ENCODE measurements around the gene PTPRT. TPM values are rescaled to one million over a fixed set of nuclear protein-coding genes. Genes with fewer than 3 reads are reported as not detected.

Gene PTPRT
- total and polyA plus RNA-seq, 12 donors: 0.04 to 0.53 (median 0.22) TPM; not detected in 1

GRCh38 chr20:43171930-43172329, 17.8 kb downstream of the PTPRT start:
- no peak for ATAC-seq
- H3K4me3 ChIP-seq: no peak overlapping the region
- H3K27ac ChIP-seq: no peak overlapping the region
- H3K27me3 ChIP-seq: peaks cover 0 to 31% (median 11%) of the 10 kb centered on the region in 7 donors
- no peak for TF ChIP-seq CTCF (IDR thresholded peaks at IDR 0.05)
- DNase-seq: no peak
- no peaks in the 10 kb centered on the region for H3K36me3 ChIP-seq
- intact Hi-C loops (cut with DNase I): no loop called here
- WGBS, 2 donors: 66 to 70% methylated on average over 5 of the region's 5 CpGs
- no peaks in the 10 kb centered on the region for H3K4me1 ChIP-seq
- peaks cover 0 to 7% (median 0%) of the 10 kb centered on the region in 11 donors for H3K9me3 ChIP-seq

GRCh38 chr20:43170771-43171170, 18.9 kb downstream of the PTPRT start:
- Histone ChIP-seq H3K36me3 (no peaks in the 10 kb centered on the region), H3K4me1 (no peaks in the 10 kb centered on the region), H3K4me3 (no peak overlapping the region), H3K9me3 (no peaks in the 10 kb centered on the region), H3K27ac (no peak overlapping the region), H3K27me3 (peaks cover 0 to 31% (median 11%) of the 10 kb centered on the region in 7 donors)
- ATAC-seq (no peak), DNase-seq (no peak)
- intact Hi-C loops (cut with DNase I): no loop called here
- TF ChIP-seq CTCF (IDR thresholded peaks at IDR 0.05): no peak
- WGBS, 2 donors: 77 to 83% methylated on average over 4 of the region's 4 CpGs

GRCh38 chr20:43167615-43168014, 22.1 kb downstream of the PTPRT start:
- H3K9me3 ChIP-seq: peaks cover 0 to 4% (median 0%) of the 10 kb centered on the region in 11 donors
- no peaks in the 10 kb centered on the region for H3K36me3 ChIP-seq
- no peak overlapping the region for H3K4me3 ChIP-seq
- DNase-seq (no peak), ATAC-seq (no peak)
- H3K27me3 ChIP-seq: peaks cover 0 to 24% (median 6%) of the 10 kb centered on the region in 7 donors
- no peak for TF ChIP-seq CTCF (IDR thresholded peaks at IDR 0.05)
- intact Hi-C loops (cut with DNase I): no loop called here
- H3K4me1 ChIP-seq: no peaks in the 10 kb centered on the region
- H3K27ac ChIP-seq: no peak overlapping the region

- 64 to 81% methylated on average over 1 of the region's 1 CpG for WGBS, 2 donors
- no peak for TF ChIP-seq CTCF (IDR thresholded peaks at IDR 0.05)
These were observed 22.7 kb downstream of the PTPRT start for GRCh38 chr20:43167021-43167420.

More at GRCh38 chr20:43167021-43167420, 22.7 kb downstream of the PTPRT start:
- peaks cover 0 to 4% (median 0%) of the 10 kb centered on the region in 11 donors for H3K9me3 ChIP-seq
- H3K27me3 ChIP-seq: peaks cover 0 to 18% (median 6%) of the 10 kb centered on the region in 7 donors
- DNase-seq (no peak), ATAC-seq (no peak)
- intact Hi-C loops (cut with DNase I): no loop called here
- no peak overlapping the region for H3K4me3 ChIP-seq
- no peak overlapping the region for H3K27ac ChIP-seq
- no peaks in the 10 kb centered on the region for H3K4me1 ChIP-seq
- H3K36me3 ChIP-seq: no peaks in the 10 kb centered on the region

Data from heart right ventricle (tissue), 16 donors.